Panc1 (cell line): ENCODE measurements around the gene NT5C2.

ENCODE experiments used
- CTCF ChIP-seq: fragments of 450-650 bp; IDR thresholded peaks from 2 replicates; pipeline ENCODE4 v1.5.1; 2017; ENCODE audit warnings: mild to moderate bottlenecking
- POLR2AphosphoS5 ChIP-seq: IDR thresholded peaks from 2 replicates; pipeline ENCODE4 v1.6.1; 2012; ENCODE audit warnings: mild to moderate bottlenecking, low read depth, low read length, moderate library complexity
- REST ChIP-seq, 2 experiments: IDR thresholded peaks; 2 replicates each; pipeline ENCODE4 v1.6.1; 2011 to 2012; ENCODE audit warnings: low read depth in 2 of 2, control low read depth in 1 of 2, low read length in 1 of 2, mild to moderate bottlenecking in 1 of 2, moderate library complexity in 1 of 2; ENCODE audit not compliant: insufficient read depth in 1 of 2
- TCF7L2 ChIP-seq: IDR thresholded peaks from 2 replicates; pipeline ENCODE4 v1.6.1; 2011; ENCODE audit warnings: mild to moderate bottlenecking, low read depth, low read length, inconsistent platforms

GRCh38 chr10:103241262-103242011, 48.4 kb upstream of the NT5C2 start:
- TF ChIP-seq CTCF (no peak), REST (IDR thresholded peaks at IDR 0.05; ENCODE audit: insufficient read depth in 1 of 2, low read depth in 2 of 2, low read length in 1 of 2) (0 out of 4 replicates have a peak, but pooled peaks of 1 of the 2 experiments have one; percentile 17), TCF7L2 (peak; percentile 74; the same call in 1 of the 2 replicates), POLR2AphosphoS5 (peak; percentile 72; the same call in 1 of the 2 replicates)
